ENCODE results near the gene SDCBP2. TPM values are rescaled to one million over a fixed set of nuclear protein-coding genes. Genes with fewer than 3 reads are reported as not detected.

Gene SDCBP2
- total RNA-seq, 1 donor from 2014 or later = 4.0 TPM

DNA sequence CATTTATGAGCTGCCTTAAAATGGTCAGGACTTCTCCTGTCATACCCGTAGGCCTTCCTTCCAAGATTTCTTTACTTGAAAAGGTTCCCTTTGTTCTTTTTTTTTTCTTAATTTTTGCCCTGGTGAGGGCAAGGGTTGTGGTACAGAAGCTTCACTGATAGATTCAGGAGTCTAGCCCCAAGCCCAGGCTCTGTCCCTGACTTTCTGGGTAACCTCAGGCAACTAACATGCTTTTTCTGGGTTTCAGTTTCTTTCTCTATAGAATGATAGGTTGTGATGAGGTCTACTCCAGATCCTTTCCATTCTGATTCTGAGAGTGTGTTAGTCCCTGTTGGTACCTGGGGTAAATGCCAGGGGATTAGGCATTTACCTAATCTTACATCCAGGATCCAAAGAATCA is 41.6 kb downstream of the SDCBP2 start:
- H3K4me1 Mint-ChIP-seq (ENCODE audit: low read depth, unreplicated experiment) = peaks cover 14% of the 10 kb centered on the region
- no peak for TF ChIP-seq CTCF (IDR thresholded peaks at IDR 0.05; ENCODE audit: partially characterized antibody, unreplicated experiment)
- DNase-seq = no peak
- no peak overlapping the region for H3K4me3 Mint-ChIP-seq (ENCODE audit: unreplicated experiment)
- H3K27me3 Mint-ChIP-seq (ENCODE audit: unreplicated experiment) = peaks cover 2% of the 10 kb centered on the region
- no peak overlapping the region for H3K27ac Mint-ChIP-seq (ENCODE audit: unreplicated experiment)
- no peaks in the 10 kb centered on the region for H3K9me3 Mint-ChIP-seq (ENCODE audit: unreplicated experiment)
- no peaks in the 10 kb centered on the region for H3K36me3 Mint-ChIP-seq (ENCODE audit: unreplicated experiment)

DNA sequence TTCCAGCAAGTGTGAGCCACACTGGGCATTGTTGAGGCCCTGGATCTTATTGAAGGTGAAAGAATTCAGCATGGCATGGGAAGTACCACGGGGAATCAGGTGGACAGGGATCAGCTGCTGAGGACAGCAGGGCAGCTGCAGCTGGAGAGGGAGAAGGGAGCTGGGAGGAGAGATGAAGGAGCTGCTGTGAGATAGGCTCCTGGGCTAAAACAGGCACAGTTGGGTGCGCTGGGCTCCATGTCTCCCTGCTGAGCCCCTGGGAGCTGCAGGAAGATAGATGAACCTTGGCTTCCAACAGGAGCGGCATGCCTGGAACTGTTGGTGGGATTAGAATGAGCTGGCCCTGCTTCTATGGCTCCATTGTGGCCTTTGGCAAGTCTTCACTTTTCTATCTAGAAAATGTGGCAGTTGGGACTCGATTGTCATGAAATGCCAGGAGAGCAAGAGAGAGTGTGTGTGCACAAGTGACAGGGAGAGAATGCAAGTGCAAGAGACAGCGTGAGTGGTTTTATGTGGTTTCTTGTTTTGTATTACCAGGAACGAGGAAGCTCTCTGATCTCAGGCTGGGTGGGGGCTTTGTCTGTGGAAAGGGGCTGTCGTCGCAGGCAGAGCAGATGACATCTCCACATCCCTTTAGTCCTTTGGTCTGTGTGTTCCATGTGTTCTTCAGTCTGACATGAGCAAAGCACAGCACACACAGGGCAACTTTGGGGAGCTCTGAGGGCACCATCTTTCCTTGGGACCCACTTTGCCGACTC is 42.5 kb downstream of the SDCBP2 start:
- TF ChIP-seq CTCF (IDR thresholded peaks at IDR 0.05; ENCODE audit: partially characterized antibody, unreplicated experiment) = no peak
- DNase-seq = no peak
- H3K9me3 Mint-ChIP-seq (ENCODE audit: unreplicated experiment) = no peaks in the 10 kb centered on the region
- peak overlapping the region; percentile 41 for H3K27ac Mint-ChIP-seq (ENCODE audit: unreplicated experiment)
- H3K36me3 Mint-ChIP-seq (ENCODE audit: unreplicated experiment) = no peaks in the 10 kb centered on the region
- no peak overlapping the region for H3K4me3 Mint-ChIP-seq (ENCODE audit: unreplicated experiment)
- peaks cover 14% of the 10 kb centered on the region for H3K4me1 Mint-ChIP-seq (ENCODE audit: low read depth, unreplicated experiment)
- H3K27me3 Mint-ChIP-seq (ENCODE audit: unreplicated experiment) = peaks cover 2% of the 10 kb centered on the region

DNA sequence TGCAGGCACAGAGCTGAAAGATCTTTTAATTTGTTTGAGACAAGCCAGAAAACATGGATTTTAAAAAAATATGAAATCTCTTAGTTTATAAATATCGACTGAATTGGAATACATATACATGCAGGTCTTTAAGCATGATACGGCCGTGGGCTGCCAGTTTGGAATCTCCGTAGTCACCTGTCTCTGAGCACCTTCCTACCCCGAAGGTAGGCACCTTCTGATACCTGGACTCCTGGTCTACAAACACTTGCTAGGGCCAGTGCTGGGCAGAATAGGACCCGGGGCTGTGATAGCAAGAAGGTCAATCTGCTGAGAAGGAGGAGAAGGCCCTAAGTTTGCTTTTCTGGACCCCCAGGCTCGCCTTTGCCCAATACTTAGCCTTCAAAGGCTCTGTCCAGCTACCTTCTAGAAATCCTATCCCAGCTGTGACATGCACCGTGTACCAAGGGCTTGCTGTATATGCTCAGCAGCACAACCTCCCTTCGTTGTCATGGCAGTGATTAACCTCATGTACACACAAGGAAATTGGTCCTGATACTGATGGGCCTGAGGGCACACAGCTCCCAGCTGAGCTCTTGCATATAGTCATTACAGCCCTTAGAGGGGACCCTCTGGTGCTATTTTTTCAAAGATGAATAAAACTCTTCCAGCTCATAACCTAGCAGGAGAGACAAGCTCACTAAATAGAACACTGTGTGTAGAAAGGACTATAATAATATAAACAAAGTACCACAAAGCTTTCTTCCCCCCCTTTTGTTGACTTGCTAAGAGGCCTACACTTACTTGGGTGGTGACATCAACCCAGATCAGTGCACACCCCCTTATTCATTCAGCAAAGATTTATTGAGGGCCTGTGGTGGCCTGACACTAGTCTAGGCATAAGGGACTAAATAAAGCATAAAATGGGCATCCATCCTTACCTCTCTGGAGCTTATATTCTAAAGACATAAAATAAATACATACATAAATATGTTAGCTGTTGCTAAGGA is 45.1 kb downstream of the SDCBP2 start:
- Mint-ChIP-seq H3K36me3 (ENCODE audit: unreplicated experiment) (no peaks in the 10 kb centered on the region), H3K4me3 (ENCODE audit: unreplicated experiment) (no peak overlapping the region), H3K9me3 (ENCODE audit: unreplicated experiment) (no peaks in the 10 kb centered on the region), H3K27ac (ENCODE audit: unreplicated experiment) (no peak overlapping the region), H3K4me1 (ENCODE audit: low read depth, unreplicated experiment) (peaks cover 18% of the 10 kb centered on the region), H3K27me3 (ENCODE audit: unreplicated experiment) (peaks cover 2% of the 10 kb centered on the region)
- TF ChIP-seq CTCF (IDR thresholded peaks at IDR 0.05; ENCODE audit: partially characterized antibody, unreplicated experiment) = no peak
- no peak for DNase-seq

- Mint-ChIP-seq H3K27ac (ENCODE audit: unreplicated experiment) (no peak overlapping the region), H3K4me3 (ENCODE audit: unreplicated experiment) (no peak overlapping the region), H3K36me3 (ENCODE audit: unreplicated experiment) (no peaks in the 10 kb centered on the region), H3K27me3 (ENCODE audit: unreplicated experiment) (no peaks in the 10 kb centered on the region), H3K9me3 (ENCODE audit: unreplicated experiment) (no peaks in the 10 kb centered on the region), H3K4me1 (ENCODE audit: low read depth, unreplicated experiment) (peaks cover 18% of the 10 kb centered on the region)
- TF ChIP-seq CTCF (IDR thresholded peaks at IDR 0.05; ENCODE audit: partially characterized antibody, unreplicated experiment) = no peak
- no peak for DNase-seq
Measured at GRCh38 chr20:1282966-1283365, 46.0 kb downstream of the SDCBP2 start.
